SU-DHL-6 (cell line): ENCODE measurements around the gene TMEM119.

Experiments used
- H2AFZ ChIP-seq: fragments of 200-600 bp; sonication (generic); 2 replicates; pipeline ENCODE4 v1.6.1; 2014; ENCODE audit warnings: low read depth, mild to moderate bottlenecking, moderate library complexity, mixed read lengths, antibody characterized with exemption, low read length; ENCODE audit not compliant: severe bottlenecking
- H3F3A ChIP-seq: fragments of 200-600 bp; shearing (Covaris generic); 2 replicates; pipeline ENCODE4 v1.6.0; 2016; ENCODE audit warnings: antibody characterized with exemption, mild to moderate bottlenecking; ENCODE audit not compliant: insufficient read depth
- H3K27ac ChIP-seq: fragments of 200-600 bp; sonication (generic); 2 replicates; pipeline ENCODE4 v1.5.1; 2016; ENCODE audit warnings: low read depth, mild to moderate bottlenecking, low read length, moderate library complexity, mixed read lengths
- H3K27me3 ChIP-seq: fragments of 200-600 bp; sonication (generic), shearing (Covaris generic); 2 replicates; pipeline ENCODE4 v1.6.0; 2014; ENCODE audit warnings: mild to moderate bottlenecking, low read length
- H3K36me3 ChIP-seq: fragments of 200-600 bp; sonication (generic); 2 replicates; pipeline ENCODE4 v1.6.1; 2014; ENCODE audit warnings: mild to moderate bottlenecking, low read length, mixed read lengths
- H3K4me2 ChIP-seq: fragments of 300-600, 200-600 bp; shearing (Covaris generic), sonication (generic); 2 replicates; pipeline ENCODE4 v1.6.0; 2014; ENCODE audit warnings: low read length, low read depth, mild to moderate bottlenecking; ENCODE audit not compliant: poor library complexity, severe bottlenecking
- H3K4me3 ChIP-seq: fragments of 200-600 bp; sonication (generic); 2 replicates; pipeline ENCODE4 v1.5.1; 2014; ENCODE audit warnings: antibody characterized with exemption, low read length, mild to moderate bottlenecking, mixed read lengths; ENCODE audit not compliant: insufficient read depth, poor library complexity, severe bottlenecking
- H3K79me2 ChIP-seq: fragments of 200-600 bp; sonication (generic); 2 replicates; pipeline ENCODE4 v1.6.1; 2014; ENCODE audit warnings: mild to moderate bottlenecking, low read length, moderate library complexity; ENCODE audit not compliant: insufficient read depth
- H3K9ac ChIP-seq: fragments of 200-600 bp; sonication (generic); 2 replicates; pipeline ENCODE4 v1.7.0; 2014; ENCODE audit warnings: mild to moderate bottlenecking, low read length
- H3K9me2 ChIP-seq: fragments of 200-600 bp; sonication (generic); replicated peaks from 2 replicates; pipeline ENCODE4 v1.6.1; 2014; ENCODE audit warnings: low read length; ENCODE audit not compliant: insufficient read depth
- H3K9me3 ChIP-seq: fragments of 200-600 bp; sonication (generic); 2 replicates; pipeline ENCODE4 v1.6.1; 2014; ENCODE audit warnings: low read length, mixed read lengths; ENCODE audit not compliant: insufficient read depth
- H4K20me1 ChIP-seq: fragments of 200-600 bp; sonication (generic); 2 replicates; pipeline ENCODE4 v1.6.1; 2014; ENCODE audit warnings: low read depth, mild to moderate bottlenecking, antibody characterized with exemption, low read length, moderate library complexity, mixed read lengths
- CTCF ChIP-seq: fragments of 200-600 bp; sonication (generic); IDR thresholded peaks from one replicate; pipeline ENCODE4 v1.5.1; 2017; ENCODE audit warnings: antibody characterized with exemption, mild to moderate bottlenecking, low read length, moderate library complexity; ENCODE audit not compliant: insufficient read depth, poor library complexity, severe bottlenecking
- EZH2phosphoT487 ChIP-seq: fragments of 200-600 bp; sonication (generic), shearing (Covaris generic); conservative IDR thresholded peaks from 2 replicates; pipeline ENCODE4 v1.6.1; 2018; ENCODE audit warnings: mild to moderate bottlenecking, antibody characterized with exemption, low read length, moderate library complexity, mixed read lengths

TMEM119 gene

GRCh38 chr12:108581311-108582227 lies 16.3 kb downstream of the TMEM119 start:
- H3K4me2 ChIP-seq, result no peak overlapping the region
- H3K36me3 ChIP-seq, result no peaks in the 10 kb centered on the region
- no peaks in the 10 kb centered on the region for H3K79me2 ChIP-seq
- no peak overlapping the region for H3K9ac ChIP-seq
- no peaks in the 10 kb centered on the region for H3F3A ChIP-seq
- no peaks in the 10 kb centered on the region for H3K9me3 ChIP-seq
- no peak overlapping the region for H2AFZ ChIP-seq
- no peaks in the 10 kb centered on the region for H3K27me3 ChIP-seq
- no peak for TF ChIP-seq EZH2phosphoT487
- TF ChIP-seq CTCF, result no peak
- H3K9me2 ChIP-seq, result no peaks in the 10 kb centered on the region
- no peak overlapping the region for H3K27ac ChIP-seq
- H4K20me1 ChIP-seq, result no peaks in the 10 kb centered on the region
- no peak overlapping the region for H3K4me3 ChIP-seq

- H4K20me1 ChIP-seq, result no peaks in the 10 kb centered on the region
- H3K9ac ChIP-seq, result no peak overlapping the region
- no peak overlapping the region for H3K4me2 ChIP-seq
- H2AFZ ChIP-seq, result no peak overlapping the region
- H3K79me2 ChIP-seq, result no peaks in the 10 kb centered on the region
- no peak overlapping the region for H3K27ac ChIP-seq
- H3K4me3 ChIP-seq, result no peak overlapping the region
- no peaks in the 10 kb centered on the region for H3K36me3 ChIP-seq
- no peak for TF ChIP-seq EZH2phosphoT487
- TF ChIP-seq CTCF, result no peak
- H3K9me2 ChIP-seq, result no peaks in the 10 kb centered on the region
- H3K27me3 ChIP-seq, result no peaks in the 10 kb centered on the region
- no peaks in the 10 kb centered on the region for H3K9me3 ChIP-seq
- no peaks in the 10 kb centered on the region for H3F3A ChIP-seq
Measured at GRCh38 chr12:108580531-108580930, 17.4 kb downstream of the TMEM119 start.

GRCh38 chr12:108578813-108579212 lies 19.1 kb downstream of the TMEM119 start:
- no peak overlapping the region for H2AFZ ChIP-seq
- H3K36me3 ChIP-seq, result no peaks in the 10 kb centered on the region
- no peaks in the 10 kb centered on the region for H3K9me3 ChIP-seq
- H3K4me3 ChIP-seq, result no peak overlapping the region
- H3K27me3 ChIP-seq, result no peaks in the 10 kb centered on the region
- H3F3A ChIP-seq, result no peaks in the 10 kb centered on the region
- no peaks in the 10 kb centered on the region for H4K20me1 ChIP-seq
- no peak overlapping the region for H3K9ac ChIP-seq
- H3K9me2 ChIP-seq, result no peaks in the 10 kb centered on the region
- H3K4me2 ChIP-seq, result no peak overlapping the region
- no peak overlapping the region for H3K27ac ChIP-seq
- no peaks in the 10 kb centered on the region for H3K79me2 ChIP-seq
- no peak for TF ChIP-seq CTCF
- no peak for TF ChIP-seq EZH2phosphoT487
